Measurements from ENCODE around the gene B3GALT4. TPM values are rescaled to one million over a fixed set of nuclear protein-coding genes. Genes with fewer than 3 reads are reported as not detected.

B3GALT4 gene
- total and polyA plus RNA-seq, 2 of the 13 experiments (the other 11 are each of a cell fraction or from before 2014, with no cell fraction given), result 0.04 to 0.27 TPM

GRCh38 chr6:33299237-33299944 lies 22.5 kb downstream of the B3GALT4 start (continued):
- peak; percentile 20; the same call in 1 of the 2 replicates for TF ChIP-seq ZNF713 (CRISPR knock-in tag; IDR thresholded peaks at IDR 0.05)
- TF ChIP-seq ZNF616 (CRISPR knock-in tag; IDR thresholded peaks at IDR 0.05; ENCODE audit: low read depth), result peak; percentile 56
- peak; percentile 83; the same call in 1 of the 2 replicates for TF ChIP-seq PRMT3 (CRISPR knock-in tag; IDR thresholded peaks at IDR 0.05; ENCODE audit: borderline replicate concordance, low read depth)
- peak; percentile 64; the same call in 1 of the 2 replicates for TF ChIP-seq STAT5B (CRISPR knock-in tag; IDR thresholded peaks at IDR 0.05)
- TF ChIP-seq AHR (CRISPR knock-in tag; IDR thresholded peaks at IDR 0.05), result no peak
- TF ChIP-seq ATF7-NPFF (CRISPR knock-in tag; IDR thresholded peaks at IDR 0.05; ENCODE audit: low read depth), result peak; percentile 92
- peak; percentile 57; the same call in 1 of the 2 replicates for TF ChIP-seq ZFP37 (CRISPR knock-in tag; IDR thresholded peaks at IDR 0.05; ENCODE audit: borderline replicate concordance)
- peak; percentile 69; the same call in 1 of the 2 replicates for TF ChIP-seq ZNF772 (CRISPR knock-in tag; IDR thresholded peaks at IDR 0.05)
- no peak for TF ChIP-seq ZNF7 (CRISPR knock-in tag; IDR thresholded peaks at IDR 0.05)
- 0 out of 2 replicates have a peak, but pooled peaks have one; percentile 6 for TF ChIP-seq JUNB (CRISPR knock-in tag; IDR thresholded peaks at IDR 0.05; ENCODE audit: borderline replicate concordance)
- TF ChIP-seq THAP9 (CRISPR knock-in tag; IDR thresholded peaks at IDR 0.05; ENCODE audit: borderline replicate concordance), result peak; percentile 88
- TF ChIP-seq ZNF136 (CRISPR knock-in tag; IDR thresholded peaks at IDR 0.05; ENCODE audit: low read depth), result peak; percentile 80; the same call in 1 of the 2 replicates
- peak; percentile 92 for TF ChIP-seq REL (CRISPR knock-in tag; conservative IDR thresholded peaks at IDR 0.05)
- TF ChIP-seq, protein P1, sequence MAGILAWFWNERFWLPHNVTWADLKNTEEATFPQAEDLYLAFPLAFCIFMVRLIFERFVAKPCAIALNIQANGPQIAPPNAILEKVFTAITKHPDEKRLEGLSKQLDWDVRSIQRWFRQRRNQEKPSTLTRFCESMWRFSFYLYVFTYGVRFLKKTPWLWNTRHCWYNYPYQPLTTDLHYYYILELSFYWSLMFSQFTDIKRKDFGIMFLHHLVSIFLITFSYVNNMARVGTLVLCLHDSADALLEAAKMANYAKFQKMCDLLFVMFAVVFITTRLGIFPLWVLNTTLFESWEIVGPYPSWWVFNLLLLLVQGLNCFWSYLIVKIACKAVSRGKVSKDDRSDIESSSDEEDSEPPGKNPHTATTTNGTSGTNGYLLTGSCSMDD (CRISPR knock-in tag; IDR thresholded peaks at IDR 0.05), result no peak
- no peak for TF ChIP-seq SUZ12 (IDR thresholded peaks at IDR 0.05; ENCODE audit: low read depth, low read length)
- TF ChIP-seq ZNF780A (CRISPR knock-in tag; IDR thresholded peaks at IDR 0.05), result peak; percentile 58
- TF ChIP-seq PAXIP1 (CRISPR knock-in tag; conservative IDR thresholded peaks at IDR 0.05), result peak; percentile 64
- TF ChIP-seq FOXK1 (CRISPR knock-in tag; IDR thresholded peaks at IDR 0.05; ENCODE audit: borderline replicate concordance, low read depth), result peak; percentile 22; the same call in 1 of the 2 replicates
- no peak; the same call in 1 of the 2 replicates for TF ChIP-seq TBP (CRISPR knock-in tag; IDR thresholded peaks at IDR 0.05)
- no peak; the same call in 1 of the 2 replicates for TF ChIP-seq ZMYM3 (CRISPR knock-in tag; IDR thresholded peaks at IDR 0.05)
- peak; percentile 85; the same call in 1 of the 2 replicates for TF ChIP-seq SMAD3 (CRISPR knock-in tag; IDR thresholded peaks at IDR 0.05)
